AG10803 (cell line): ENCODE measurements around the gene POLR3H.

Source experiments
- DNase-seq: peaks from one replicate; pipeline ENCODE4 v3.0.0; 2010; ENCODE audit warnings: low read depth
- H3K4me3 ChIP-seq: 2 replicates; pipeline ENCODE4 v1.5.1; 2011; ENCODE audit warnings: mild to moderate bottlenecking, low read length, control low read depth
- TF ChIP-seq, protein P1 (sequence below): conservative IDR thresholded peaks from 2 replicates; pipeline ENCODE4 v1.5.1; 2011; ENCODE audit warnings: mild to moderate bottlenecking, low read length, control low read depth, inconsistent platforms

POLR3H gene

DNA sequence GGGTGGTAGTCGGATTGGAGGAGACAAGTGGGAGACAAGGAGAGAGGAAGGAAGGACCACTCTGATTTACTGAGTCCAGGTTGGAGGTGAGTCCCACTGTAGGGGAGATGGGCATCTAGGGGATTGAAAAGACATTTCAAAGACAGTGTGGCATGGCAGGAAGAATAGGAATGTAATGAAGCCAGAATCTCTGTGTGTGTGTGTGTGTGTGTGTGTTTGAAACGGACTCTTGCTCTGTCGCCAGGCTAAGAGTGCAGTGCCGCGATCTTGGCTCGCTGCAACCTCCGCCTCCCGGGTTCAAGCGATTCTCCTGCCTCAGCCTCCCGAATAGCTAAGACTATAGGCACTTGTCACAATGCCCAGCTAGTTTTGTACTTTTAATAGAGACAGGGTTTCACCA, 12.3 kb upstream of the POLR3H start:
- no peak for DNase-seq
- TF ChIP-seq, protein P1, sequence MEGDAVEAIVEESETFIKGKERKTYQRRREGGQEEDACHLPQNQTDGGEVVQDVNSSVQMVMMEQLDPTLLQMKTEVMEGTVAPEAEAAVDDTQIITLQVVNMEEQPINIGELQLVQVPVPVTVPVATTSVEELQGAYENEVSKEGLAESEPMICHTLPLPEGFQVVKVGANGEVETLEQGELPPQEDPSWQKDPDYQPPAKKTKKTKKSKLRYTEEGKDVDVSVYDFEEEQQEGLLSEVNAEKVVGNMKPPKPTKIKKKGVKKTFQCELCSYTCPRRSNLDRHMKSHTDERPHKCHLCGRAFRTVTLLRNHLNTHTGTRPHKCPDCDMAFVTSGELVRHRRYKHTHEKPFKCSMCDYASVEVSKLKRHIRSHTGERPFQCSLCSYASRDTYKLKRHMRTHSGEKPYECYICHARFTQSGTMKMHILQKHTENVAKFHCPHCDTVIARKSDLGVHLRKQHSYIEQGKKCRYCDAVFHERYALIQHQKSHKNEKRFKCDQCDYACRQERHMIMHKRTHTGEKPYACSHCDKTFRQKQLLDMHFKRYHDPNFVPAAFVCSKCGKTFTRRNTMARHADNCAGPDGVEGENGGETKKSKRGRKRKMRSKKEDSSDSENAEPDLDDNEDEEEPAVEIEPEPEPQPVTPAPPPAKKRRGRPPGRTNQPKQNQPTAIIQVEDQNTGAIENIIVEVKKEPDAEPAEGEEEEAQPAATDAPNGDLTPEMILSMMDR: no peak
- no peak overlapping the region for H3K4me3 ChIP-seq

DNA sequence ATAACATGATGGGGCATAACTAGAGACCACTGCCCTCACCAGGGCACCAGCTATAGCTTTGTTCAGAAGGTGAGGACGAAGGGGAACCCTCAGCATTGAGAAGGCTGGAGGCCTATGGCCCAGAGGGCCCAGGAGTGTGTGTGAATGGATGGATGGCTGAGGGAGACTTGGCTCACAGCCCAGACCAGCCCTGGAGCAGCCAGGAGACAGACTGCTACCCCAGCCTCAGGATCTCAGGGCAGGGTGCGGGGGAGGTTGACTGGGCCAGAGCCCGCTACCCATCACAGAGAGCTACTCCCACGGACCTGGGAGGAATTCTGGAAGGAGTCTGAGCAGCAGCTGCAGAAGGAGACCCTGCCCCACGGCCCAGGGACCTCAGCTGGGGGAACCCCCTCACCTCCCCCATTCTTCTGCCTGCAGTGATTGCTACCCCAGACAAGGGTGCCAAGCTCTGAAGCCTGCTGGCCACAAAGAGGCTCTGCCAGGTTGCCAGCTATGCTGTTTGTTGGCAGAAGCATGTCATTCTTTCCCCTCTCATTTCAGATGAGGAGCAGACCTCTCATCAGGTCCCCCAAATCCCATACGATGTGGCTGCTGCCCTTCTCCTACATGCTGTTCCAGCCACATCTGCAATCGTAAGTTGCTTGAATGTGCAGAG, 11.2 kb upstream of the POLR3H start:
- TF ChIP-seq, protein P1: no peak
- DNase-seq: no peak
- H3K4me3 ChIP-seq: no peak overlapping the region

DNA sequence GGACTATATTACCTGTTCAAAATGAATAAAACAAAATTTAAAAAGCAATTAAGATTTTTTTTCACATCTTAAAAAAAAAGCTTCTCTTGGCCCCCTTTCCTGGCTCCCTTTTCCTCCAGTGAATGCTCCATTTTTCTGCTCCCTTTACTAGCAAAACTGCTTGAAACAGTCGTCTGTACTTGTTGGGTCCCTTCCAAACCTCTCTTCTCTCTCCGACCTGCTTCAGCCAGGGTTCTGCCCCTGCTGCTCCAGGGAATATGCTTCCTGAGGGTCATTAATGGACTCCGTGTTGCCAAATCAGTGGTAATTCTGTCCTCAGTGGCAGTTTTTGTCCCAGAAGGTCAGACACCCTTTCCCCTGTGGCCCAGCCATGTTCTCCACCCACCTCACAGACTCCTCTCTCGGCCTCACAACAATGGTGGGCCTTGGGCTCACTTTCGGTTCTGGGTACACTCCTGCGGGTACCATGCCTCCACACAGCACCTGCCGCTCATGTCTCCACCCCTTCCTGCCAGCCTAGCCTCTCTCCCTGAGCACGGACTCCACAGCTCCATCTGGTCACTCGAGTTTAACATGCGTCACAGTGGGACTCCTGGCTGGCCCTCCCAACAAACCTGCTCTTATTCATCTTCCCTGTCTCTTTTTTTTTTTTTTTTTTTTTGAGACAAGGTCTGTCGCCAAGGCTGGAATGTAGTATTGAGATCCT, 7.8 kb upstream of the POLR3H start:
- TF ChIP-seq, protein P1: no peak
- no peak overlapping the region for H3K4me3 ChIP-seq
- no peak for DNase-seq

DNA sequence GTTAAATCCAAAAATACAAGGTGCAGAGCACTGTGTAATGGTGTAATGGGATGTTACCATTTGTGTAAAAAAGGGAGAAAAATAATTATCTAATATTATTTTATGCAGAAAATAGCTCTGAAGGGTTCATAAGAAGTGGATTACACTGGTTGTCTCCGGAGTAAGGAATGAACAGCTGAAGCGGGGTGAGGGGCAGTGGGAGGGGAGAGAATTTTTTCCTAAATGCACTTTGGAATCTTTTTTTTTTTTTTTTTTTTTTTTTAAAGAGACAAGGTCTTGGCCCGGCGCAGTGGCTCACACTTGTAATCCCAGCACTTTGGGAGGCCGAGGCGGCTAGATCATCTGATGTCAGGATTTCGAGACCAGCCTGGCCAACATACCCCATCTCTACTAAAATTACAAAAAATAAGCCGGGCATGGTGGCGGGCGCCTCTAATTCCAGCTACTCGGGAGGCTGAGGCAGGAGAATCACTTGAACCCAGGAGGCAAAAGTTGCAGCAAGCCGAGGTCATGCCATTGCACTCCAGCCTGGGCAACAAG, 6.8 kb upstream of the POLR3H start:
- DNase-seq: no peak
- TF ChIP-seq, protein P1: no peak
- H3K4me3 ChIP-seq: no peak overlapping the region

DNA sequence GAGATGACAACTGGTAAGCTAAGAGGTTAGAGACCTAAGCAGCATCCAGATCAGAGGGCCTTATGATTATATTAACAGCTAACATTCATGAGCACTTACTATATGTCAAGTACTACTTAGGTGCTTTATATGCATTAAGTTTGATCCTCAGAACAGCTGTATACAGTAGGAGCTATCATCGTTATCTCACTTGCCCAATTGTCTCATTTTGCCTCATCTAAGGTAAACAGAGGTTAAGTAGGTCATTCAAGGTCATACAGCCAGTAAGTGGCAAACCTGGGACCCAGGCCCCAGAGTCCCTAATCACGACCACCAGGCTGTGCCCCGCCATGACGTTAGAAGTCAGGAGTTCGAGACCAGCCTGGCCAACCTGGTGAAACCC, 4.6 kb upstream of the POLR3H start:
- H3K4me3 ChIP-seq: no peak overlapping the region
- TF ChIP-seq, protein P1: no peak
- no peak for DNase-seq

DNA sequence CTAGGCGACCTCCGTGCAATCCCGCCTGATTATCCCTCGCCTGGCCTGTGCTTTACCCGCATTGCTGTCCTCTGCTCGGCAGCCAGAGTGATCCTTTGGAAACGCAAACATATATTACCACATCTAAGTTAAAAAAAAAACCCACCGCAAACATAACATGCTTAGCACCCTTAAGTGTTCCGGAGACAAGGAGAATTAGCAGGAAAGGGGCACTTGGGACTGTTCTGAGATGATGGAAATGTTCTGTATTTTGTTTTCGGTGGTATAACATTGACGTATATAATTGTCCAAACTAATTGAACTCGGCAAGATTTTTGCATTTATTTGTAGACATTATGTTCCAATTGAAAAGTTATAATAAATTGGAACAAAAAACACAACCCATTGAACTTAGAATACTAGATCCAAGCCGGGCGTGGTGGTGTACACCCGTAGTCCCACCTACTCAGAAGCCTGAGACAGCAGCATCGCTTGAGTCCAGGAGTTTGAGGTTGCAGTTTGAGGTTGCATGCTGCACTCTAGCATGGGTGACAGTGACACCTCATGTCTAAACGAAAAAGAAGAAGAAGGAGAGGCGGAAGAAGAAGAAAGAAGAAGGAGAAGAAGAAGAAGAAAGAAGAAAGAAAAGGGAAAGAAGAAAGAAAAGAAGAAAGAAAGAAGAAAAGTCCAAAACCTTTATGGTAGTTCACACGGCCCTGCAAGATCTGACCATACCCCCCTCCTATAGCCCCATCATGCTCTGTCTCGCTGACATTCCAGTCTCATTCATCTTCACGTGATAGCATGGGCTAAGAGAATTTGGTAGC, 604 bp upstream of the POLR3H start:
- no peak for DNase-seq
- TF ChIP-seq, protein P1: no peak
- H3K4me3 ChIP-seq: peak overlapping the region; percentile 48
